ENCODE results near the gene CACNA1C. TPM values are rescaled to one million over a fixed set of nuclear protein-coding genes. Genes with fewer than 3 reads are reported as not detected.

CACNA1C gene
- total and polyA plus RNA-seq, 2 of the 4 experiments (the other 2 are of a cell fraction): 1.6 to 2.6 TPM

GRCh38 chr12:2234091-2234490 is 181.3 kb downstream of the CACNA1C start:
- BruUV-seq (replicated peaks): no TSS peak
- in situ Hi-C loops (cut with MboI; ENCODE audit: low sequenced_read_pairs): no loop called here
- POLR2A ChIA-PET (ENCODE audit: unreplicated experiment): no interaction called here

More at GRCh38 chr12:2234091-2234490, 181.3 kb downstream of the CACNA1C start:
- Histone ChIP-seq H3K9me1 (ENCODE audit: insufficient read depth, low read length) (peaks cover 3% of the 10 kb centered on the region; the same call in 1 of the 2 replicates), H4K8ac (ENCODE audit: low read depth in 2 of 2, low read length in 2 of 2) (no peak overlapping the region), H3K27me3 (ENCODE audit: control insufficient read depth, insufficient read depth, low read length) (no peaks in the 10 kb centered on the region), H2BK15ac (ENCODE audit: low read depth, low read length) (no peak overlapping the region), H3K4me1 (ENCODE audit: control insufficient read depth, insufficient read depth, low read length) (peaks cover 6% of the 10 kb centered on the region; the same call in 1 of the 2 replicates), H4K91ac (ENCODE audit: insufficient read depth, low read depth, low read length) (no peak overlapping the region), H2BK120ac (ENCODE audit: low read depth, low read length) (no peak overlapping the region), H3K27ac (ENCODE audit: insufficient read depth, low read length) (no peak overlapping the region), H3K9me3 (ENCODE audit: control insufficient read depth, insufficient read depth, low read length) (no peaks in the 10 kb centered on the region), H3K4ac (ENCODE audit: low read depth, low read length) (no peak overlapping the region), H4K5ac (ENCODE audit: low read depth, low read length) (no peak overlapping the region), H4K20me1 (ENCODE audit: insufficient read depth, low read length) (no peaks in the 10 kb centered on the region), H3K4me3 (ENCODE audit: insufficient read depth, low read depth, low read length) (no peak overlapping the region), H3K36me3 (ENCODE audit: control insufficient read depth, insufficient read depth, low read length) (no peaks in the 10 kb centered on the region), H3K56ac (ENCODE audit: extremely low read depth, insufficient read depth, low read length) (no peak overlapping the region), H3K18ac (ENCODE audit: low read depth, low read length) (no peak overlapping the region), H3K9ac (ENCODE audit: low read depth, low read length) (no peak overlapping the region), H3K14ac (replicated peaks; ENCODE audit: low read depth, low read length) (no peak overlapping the region), H3K23ac (ENCODE audit: low read depth, low read length) (no peak overlapping the region), H2BK5ac (ENCODE audit: low read depth, low read length, poor library complexity, severe bottlenecking) (no peak overlapping the region), H2AFZ (replicated peaks; ENCODE audit: low read length, poor library complexity) (no peak overlapping the region), H2BK20ac (ENCODE audit: low read depth, low read length) (no peak overlapping the region), H3K4me2 (ENCODE audit: low read depth, low read length) (no peak overlapping the region), H2AK9ac (replicated peaks; ENCODE audit: low read depth, low read length, poor library complexity) (no peak overlapping the region), H3K79me1 (ENCODE audit: low read depth in 1 of 2, low read length in 2 of 2) (peaks cover 4% of the 10 kb centered on the region in 2 experiments; a peak in 2 of 4 replicates), H2AK5ac (ENCODE audit: low read depth, low read length) (no peak overlapping the region)
- DNase-seq: no peak
- no peak for ATAC-seq (ENCODE audit: low read depth)
- intact Hi-C loops (cut with micrococcal nuclease): no loop called here
- WGBS, 2 experiments (ENCODE audit: extremely low coverage in 2 of 2, insufficient read length in 1 of 2): 94% methylated on average over 5 of the region's 6 CpGs; no CpG with 5 or more reads in 1 of the 2 experiments
- CTCF ChIA-PET: no interaction called here
- dilution Hi-C loops (cut with HindIII; ENCODE audit: low sequenced_read_pairs, unreplicated experiment): no loop called here
- TF ChIP-seq CEBPB (IDR thresholded peaks at IDR 0.05; ENCODE audit: low read depth, low read length) (no peak), POLR2A (IDR thresholded peaks at IDR 0.05; ENCODE audit: low read depth, low read length) (no peak), FOS (IDR thresholded peaks at IDR 0.05; ENCODE audit: low read depth, low read length) (no peak), MXI1 (IDR thresholded peaks at IDR 0.05; ENCODE audit: borderline replicate concordance, low read depth, low read length) (no peak), BHLHE40 (IDR thresholded peaks at IDR 0.05; ENCODE audit: low read depth, low read length) (no peak), RAD21 (IDR thresholded peaks at IDR 0.05; ENCODE audit: low read length) (no peak), SMC3 (IDR thresholded peaks at IDR 0.05; ENCODE audit: low read depth, low read length) (no peak), RCOR1 (IDR thresholded peaks at IDR 0.05; ENCODE audit: insufficient replicate concordance, low read length) (no peak), MAFK (IDR thresholded peaks at IDR 0.05; ENCODE audit: low read depth, low read length) (no peak), CHD1 (IDR thresholded peaks at IDR 0.05; ENCODE audit: low read depth, low read length) (no peak), MAZ (IDR thresholded peaks at IDR 0.05; ENCODE audit: borderline replicate concordance, low read depth, low read length) (no peak), NFE2L2 (IDR thresholded peaks at IDR 0.05; ENCODE audit: low read depth, low read length) (no peak), RFX5 (IDR thresholded peaks at IDR 0.05; ENCODE audit: low read depth, low read length) (no peak)
- TF ChIP-seq, protein P1, sequence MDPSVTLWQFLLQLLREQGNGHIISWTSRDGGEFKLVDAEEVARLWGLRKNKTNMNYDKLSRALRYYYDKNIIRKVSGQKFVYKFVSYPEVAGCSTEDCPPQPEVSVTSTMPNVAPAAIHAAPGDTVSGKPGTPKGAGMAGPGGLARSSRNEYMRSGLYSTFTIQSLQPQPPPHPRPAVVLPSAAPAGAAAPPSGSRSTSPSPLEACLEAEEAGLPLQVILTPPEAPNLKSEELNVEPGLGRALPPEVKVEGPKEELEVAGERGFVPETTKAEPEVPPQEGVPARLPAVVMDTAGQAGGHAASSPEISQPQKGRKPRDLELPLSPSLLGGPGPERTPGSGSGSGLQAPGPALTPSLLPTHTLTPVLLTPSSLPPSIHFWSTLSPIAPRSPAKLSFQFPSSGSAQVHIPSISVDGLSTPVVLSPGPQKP (IDR thresholded peaks at IDR 0.05; ENCODE audit: borderline replicate concordance, low read depth, low read length): no peak
- TF ChIP-seq, protein P2, sequence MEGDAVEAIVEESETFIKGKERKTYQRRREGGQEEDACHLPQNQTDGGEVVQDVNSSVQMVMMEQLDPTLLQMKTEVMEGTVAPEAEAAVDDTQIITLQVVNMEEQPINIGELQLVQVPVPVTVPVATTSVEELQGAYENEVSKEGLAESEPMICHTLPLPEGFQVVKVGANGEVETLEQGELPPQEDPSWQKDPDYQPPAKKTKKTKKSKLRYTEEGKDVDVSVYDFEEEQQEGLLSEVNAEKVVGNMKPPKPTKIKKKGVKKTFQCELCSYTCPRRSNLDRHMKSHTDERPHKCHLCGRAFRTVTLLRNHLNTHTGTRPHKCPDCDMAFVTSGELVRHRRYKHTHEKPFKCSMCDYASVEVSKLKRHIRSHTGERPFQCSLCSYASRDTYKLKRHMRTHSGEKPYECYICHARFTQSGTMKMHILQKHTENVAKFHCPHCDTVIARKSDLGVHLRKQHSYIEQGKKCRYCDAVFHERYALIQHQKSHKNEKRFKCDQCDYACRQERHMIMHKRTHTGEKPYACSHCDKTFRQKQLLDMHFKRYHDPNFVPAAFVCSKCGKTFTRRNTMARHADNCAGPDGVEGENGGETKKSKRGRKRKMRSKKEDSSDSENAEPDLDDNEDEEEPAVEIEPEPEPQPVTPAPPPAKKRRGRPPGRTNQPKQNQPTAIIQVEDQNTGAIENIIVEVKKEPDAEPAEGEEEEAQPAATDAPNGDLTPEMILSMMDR (conservative IDR thresholded peaks at IDR 0.05; ENCODE audit: low read depth, low read length): no peak
- TF ChIP-seq, protein P3, sequence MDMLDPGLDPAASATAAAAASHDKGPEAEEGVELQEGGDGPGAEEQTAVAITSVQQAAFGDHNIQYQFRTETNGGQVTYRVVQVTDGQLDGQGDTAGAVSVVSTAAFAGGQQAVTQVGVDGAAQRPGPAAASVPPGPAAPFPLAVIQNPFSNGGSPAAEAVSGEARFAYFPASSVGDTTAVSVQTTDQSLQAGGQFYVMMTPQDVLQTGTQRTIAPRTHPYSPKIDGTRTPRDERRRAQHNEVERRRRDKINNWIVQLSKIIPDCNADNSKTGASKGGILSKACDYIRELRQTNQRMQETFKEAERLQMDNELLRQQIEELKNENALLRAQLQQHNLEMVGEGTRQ (IDR thresholded peaks at IDR 0.05; ENCODE audit: low read depth, low read length): no peak

All from IMR-90 (cell line).